SK-N-DZ (cell line): ENCODE results near the gene ISG20.
"Not testable (repeated sequence)": the region's sequence is repeated elsewhere in the genome, so short reads cannot be mapped to it uniquely, and the experiment has no call there.

ENCODE experiments used
- DNase-seq: peaks from one replicate; pipeline ENCODE4 v3.0.0-alpha.2; 2015; ENCODE audit warnings: low spot score

Gene ISG20

GRCh38 chr15:88636050-88636449 lies 2.8 kb upstream of the ISG20 start:
- no peak for DNase-seq

- DNase-seq = no peak
Measured at GRCh38 chr15:88636654-88637053, 2.2 kb upstream of the ISG20 start.

GRCh38 chr15:88637436-88637835 lies 1.4 kb upstream of the ISG20 start:
- no peak for DNase-seq

- DNase-seq = no peak
Measured at GRCh38 chr15:88637841-88638625, 783 bp upstream of the ISG20 start.

- DNase-seq = no peak
Measured at GRCh38 chr15:88641959-88642452, 3.2 kb downstream of the ISG20 start.

GRCh38 chr15:88642514-88642913 lies 3.7 kb downstream of the ISG20 start:
- not testable (repeated sequence) for DNase-seq

GRCh38 chr15:88644741-88645140 lies 5.9 kb downstream of the ISG20 start:
- no peak for DNase-seq

- no peak for DNase-seq
Measured at GRCh38 chr15:88645171-88646087, 6.6 kb downstream of the ISG20 start.

GRCh38 chr15:88646088-88646405 lies 7.2 kb downstream of the ISG20 start:
- no peak for DNase-seq

GRCh38 chr15:88646951-88647350 lies 8.1 kb downstream of the ISG20 start:
- no peak for DNase-seq

GRCh38 chr15:88647351-88648105 lies 8.7 kb downstream of the ISG20 start:
- no peak for DNase-seq

GRCh38 chr15:88648357-88649214 lies 9.8 kb downstream of the ISG20 start:
- DNase-seq = no peak

- no peak for DNase-seq
Measured at GRCh38 chr15:88649286-88649733, 10.5 kb downstream of the ISG20 start.

- DNase-seq = no peak
Measured at GRCh38 chr15:88649753-88650551, 11.1 kb downstream of the ISG20 start.

- no peak for DNase-seq
Measured at GRCh38 chr15:88650556-88650955, 11.7 kb downstream of the ISG20 start.

- no peak for DNase-seq
Measured at GRCh38 chr15:88651136-88651732, 12.4 kb downstream of the ISG20 start.

GRCh38 chr15:88651971-88652370 lies 13.2 kb downstream of the ISG20 start:
- DNase-seq = no peak

- no peak for DNase-seq
Measured at GRCh38 chr15:88652456-88653199, 13.8 kb downstream of the ISG20 start.
